SKM-1 treated with dmso at 0.1 percent for 144 hours (cell line): ENCODE data around the gene TTLL10.
"Not testable (repeated sequence)": the region's sequence is repeated elsewhere in the genome, so short reads cannot be mapped to it uniquely, and the experiment has no call there.

ENCODE experiments used
- DNase-seq: peaks from one replicate; lab custom pipeline; 2025; ENCODE audit not compliant: unreplicated experiment; lab: John Stamatoyannopoulos, UW

Gene TTLL10

DNA sequence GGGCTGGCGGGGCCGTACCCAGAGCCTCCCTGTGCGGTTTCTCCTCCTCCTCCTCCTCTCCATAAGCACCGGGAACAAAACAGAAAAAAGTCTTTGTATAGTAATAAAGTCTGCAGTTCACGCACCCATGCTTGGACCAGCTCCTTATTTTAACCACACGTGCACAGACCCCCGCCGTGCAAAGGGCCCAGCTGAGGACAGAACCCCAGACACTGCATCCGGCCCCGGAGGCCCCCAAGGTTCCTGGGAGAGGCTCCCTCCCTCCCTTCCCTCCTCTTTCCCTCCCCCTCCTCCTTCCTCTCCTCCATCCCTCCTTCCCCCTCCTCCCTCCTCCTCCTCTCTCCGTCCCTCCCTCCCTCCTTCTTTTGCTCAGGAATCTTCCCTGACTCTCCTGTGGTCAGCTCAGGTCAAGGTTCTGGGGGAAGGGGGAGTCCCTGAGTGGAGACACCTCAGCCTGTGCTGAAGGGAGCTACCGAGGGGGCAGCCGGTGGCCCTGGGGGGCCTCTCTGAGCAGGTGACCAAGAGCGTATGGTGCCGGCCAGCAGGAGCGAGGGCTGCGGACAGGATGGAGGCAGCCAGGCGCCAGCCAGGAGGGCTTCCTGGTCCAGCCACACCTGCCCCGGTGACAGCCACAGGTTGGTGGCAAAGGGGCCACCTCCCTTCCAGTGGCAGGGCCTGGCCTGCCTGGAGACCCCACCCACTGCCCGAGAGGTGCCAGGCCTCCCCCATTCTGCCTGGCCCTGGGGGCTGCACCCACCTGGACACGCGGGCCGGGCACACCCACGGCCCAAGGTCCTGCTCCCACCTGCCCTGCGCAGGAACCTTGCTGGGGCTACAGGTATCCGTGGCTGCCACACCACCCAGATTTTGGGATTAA is 3.2 kb upstream of the TTLL10 start:
- DNase-seq = no peak

DNA sequence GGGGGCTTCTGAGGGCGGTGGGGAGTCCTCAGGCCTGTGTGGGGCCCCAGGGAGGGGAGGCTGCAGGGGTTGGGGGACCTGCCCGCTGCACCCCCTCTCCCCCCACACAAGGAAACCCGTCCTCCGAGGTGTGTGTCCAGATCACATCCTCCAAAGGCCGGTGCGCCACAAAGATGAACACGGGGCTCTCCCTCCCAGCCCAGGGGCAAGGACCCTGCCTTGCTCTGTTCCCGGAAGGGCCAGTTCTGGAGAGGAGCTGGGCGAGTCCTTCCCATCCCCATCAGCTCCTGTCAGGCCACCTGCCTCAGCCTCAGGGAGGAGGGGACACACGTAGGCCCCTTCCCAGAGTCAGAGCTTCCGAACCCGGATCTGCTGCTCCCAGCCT is 2.5 kb upstream of the TTLL10 start:
- DNase-seq = no peak

- no peak for DNase-seq
Observed at GRCh38 chr1:1171546-1172340, 1.9 kb upstream of the TTLL10 start.

GRCh38 chr1:1173061-1173792 is 453 bp upstream of the TTLL10 start:
- DNase-seq = no peak

DNA sequence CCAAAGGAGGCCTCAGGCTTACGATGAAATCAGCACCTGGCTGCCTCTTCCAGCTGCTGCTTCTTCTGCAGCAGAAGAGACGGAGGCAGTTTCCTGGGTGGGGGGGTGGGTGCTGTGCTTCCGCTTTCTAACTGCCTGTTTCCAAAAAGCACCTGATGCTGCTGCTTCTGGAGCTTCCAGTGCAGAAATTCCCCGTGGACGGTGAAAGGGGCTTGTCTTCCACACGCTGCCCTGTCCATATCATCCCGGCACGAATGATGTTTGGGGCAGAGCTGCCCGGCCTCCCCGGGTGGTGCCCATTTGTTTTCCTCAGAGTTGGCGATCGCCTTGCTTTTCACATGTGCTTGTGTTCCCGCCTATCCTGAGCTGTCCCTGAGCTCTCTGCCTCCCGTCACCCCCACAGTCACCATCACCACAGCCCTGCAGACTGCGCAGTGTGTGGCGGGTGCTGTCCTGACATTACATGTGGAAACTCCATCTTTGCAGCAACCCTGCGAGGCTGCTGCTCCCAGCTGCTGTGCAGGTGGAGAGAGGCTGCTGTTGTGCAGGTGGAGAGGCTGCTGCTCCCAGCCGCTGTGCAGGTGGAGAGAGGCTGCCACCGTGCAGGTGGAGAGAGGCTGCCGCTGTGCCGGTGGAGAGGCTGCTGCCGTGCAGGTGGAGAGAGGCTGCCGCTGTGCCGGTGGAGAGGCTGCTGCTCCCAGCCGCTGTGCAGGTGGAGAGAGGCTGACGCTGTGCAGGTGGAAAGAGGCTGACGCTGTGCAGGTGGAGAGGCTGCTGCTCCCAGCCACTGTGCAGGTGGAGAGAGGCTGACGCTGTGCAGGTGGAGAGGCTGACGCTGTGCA is 1.8 kb downstream of the TTLL10 start:
- no peak for DNase-seq

DNA sequence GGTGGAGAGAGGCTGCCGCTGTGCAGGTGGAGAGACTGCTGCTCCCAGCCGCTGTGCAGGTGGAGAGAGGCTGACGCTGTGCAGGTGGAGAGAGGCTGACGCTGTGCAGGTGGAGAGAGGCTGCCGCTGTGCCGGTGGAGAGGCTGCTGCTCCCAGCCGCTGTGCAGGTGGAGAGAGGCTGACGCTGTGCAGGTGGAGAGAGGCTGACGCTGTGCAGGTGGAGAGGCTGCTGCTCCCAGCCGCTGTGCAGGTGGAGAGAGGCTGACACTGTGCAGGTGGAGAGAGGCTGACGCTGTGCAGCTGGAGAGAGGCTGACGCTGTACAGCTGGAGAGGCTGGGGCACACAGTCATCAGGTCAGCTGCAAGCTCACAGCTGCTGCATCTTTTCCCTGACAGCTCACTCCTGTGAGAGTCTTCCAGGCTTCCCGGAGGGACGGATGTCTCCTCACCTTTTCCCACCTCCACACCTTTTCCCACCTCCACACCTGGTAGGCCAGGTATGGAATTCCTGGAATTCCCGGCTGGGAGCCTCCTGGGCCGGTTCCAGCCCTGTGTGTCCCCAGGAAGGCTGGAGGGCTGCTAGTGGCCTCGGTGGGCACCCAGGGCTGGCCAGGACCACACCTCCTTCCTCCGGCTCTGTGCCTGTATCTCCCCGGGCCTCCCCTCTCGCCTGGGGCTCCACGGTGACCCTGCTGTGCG is 2.5 kb downstream of the TTLL10 start:
- DNase-seq = not testable (repeated sequence)

GRCh38 chr1:1176931-1177330 is 3.3 kb downstream of the TTLL10 start:
- no peak for DNase-seq

DNA sequence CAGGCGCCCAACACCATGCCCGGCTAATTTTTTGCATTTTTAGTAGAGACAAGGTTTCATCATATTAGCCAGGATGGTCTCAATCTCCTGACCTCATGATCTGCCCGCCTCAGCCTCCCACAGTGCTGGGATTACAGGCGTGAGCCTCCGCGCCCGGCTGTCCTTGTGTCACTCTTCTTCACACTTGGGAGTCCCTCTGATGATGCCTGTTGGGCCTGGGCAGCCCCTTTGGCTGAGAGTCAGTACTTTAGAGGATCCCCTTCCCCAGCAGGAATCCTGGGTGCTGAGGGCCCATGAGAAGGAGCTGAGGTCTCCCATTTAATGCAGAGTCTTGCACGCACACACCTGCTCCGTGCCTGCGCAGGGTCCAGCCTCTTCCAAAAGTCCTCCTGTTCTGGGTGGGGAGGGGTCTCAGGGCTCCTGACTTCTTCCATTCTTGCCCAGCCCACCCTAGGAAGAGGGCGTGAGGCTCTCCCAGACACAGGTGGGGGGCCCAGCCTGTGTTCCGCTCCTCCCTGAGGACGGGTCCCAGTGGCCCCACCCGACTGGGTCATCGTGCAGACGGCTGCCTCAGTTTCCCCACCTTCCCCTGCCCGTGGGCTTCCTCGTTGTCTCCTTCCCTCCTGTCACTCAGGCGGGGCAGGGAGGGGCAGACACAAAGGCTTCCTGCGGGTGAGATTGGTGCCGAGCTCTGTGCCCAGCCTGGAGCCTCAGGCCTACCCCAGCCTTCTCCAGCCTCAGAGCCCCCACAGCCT is 3.9 kb downstream of the TTLL10 start:
- no peak for DNase-seq

DNA sequence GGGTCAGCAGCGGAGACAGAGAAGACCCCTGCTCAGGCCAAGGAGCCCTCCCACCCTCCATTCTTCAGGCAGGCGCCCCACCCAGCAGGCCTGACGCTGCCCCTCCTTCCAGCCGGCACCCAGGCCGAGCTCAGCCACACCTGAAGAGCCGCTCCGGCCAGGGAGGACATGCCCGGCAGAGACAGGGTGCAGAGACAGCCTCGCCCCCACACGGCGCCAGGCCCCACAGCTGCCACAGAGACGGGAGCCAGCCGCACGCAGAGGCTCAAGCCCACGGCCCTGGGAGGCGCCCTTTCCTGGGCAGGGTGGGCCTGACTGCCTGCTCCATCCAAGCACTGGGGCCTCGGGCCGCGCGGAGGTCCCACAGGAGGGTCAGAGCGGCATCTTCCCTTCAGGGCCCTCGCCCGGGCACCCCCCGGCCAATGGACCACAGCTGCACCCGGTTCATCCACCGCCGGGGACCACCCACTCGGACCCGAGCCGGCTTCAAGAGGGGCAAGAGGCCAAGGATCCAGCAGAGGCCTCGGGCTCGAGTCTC is 5.2 kb downstream of the TTLL10 start:
- no peak for DNase-seq

DNA sequence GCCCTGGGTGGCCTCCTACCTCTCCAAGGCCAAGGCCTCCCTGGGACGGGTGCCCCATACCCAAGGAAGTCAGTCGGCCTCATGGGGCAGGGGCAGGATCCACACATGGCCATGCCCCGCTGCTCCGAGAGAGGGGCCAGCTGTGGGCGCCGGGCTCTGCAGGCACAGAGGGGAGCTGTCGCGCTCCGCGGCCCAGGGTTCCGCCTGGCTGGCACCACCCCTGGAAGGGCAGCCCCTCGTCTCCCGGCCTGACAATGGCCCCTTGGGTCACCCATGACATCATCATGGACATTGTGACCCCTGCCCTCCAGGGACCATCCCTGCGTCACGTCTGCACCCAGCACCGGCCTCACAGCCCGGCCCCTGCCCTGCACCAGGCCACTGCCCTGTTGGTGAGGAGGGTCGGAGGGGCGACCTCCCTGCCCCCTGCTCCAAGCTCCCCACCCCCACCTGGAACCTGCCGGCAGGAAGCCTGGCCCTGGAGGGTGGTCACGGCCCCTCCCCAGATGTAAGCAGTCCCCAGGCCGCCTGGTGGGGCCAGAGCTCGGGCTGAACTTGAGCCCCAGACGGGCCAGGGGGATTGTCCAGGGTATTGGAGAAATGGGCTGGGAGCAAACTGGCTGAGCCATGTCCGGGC is 5.8 kb downstream of the TTLL10 start:
- no peak for DNase-seq

GRCh38 chr1:1179983-1180861 is 6.5 kb downstream of the TTLL10 start:
- no peak for DNase-seq

DNA sequence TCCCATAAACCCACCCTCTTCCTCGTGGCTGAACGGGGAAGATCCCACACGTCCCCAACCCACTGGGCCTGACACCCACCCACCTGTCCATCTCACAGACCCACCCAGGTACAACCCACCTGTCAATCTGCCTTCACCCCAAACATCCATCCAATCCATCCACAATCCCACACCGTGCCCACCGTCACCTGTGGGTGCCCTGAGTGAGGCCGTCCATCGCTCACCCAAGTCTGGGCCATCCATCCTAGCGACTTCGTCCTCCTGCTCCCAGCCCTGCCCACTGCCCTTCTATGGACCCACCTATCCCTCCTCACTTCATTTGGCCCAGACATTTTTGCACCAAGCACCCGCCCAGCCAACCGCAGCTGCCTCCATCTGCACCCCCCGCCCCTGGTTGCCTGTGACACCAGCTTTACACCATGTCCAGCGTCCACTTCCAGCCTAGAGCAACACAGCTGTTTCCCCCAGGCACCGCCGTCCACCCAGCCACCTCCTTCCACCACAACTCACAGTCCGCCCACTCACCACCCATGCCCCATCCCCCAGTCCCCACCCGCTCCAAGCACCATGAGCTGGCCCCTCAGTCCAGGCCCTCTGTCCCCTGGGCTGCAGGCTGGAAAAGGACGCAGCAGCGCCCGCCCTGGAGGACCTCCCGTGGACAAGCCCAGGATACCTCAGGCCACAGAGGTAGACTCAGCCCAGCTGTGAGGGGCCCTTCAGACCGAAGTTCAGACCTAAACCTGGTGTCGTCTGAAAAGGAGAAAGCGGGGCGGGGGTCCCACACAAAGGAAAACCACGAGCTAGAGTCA is 7.7 kb downstream of the TTLL10 start:
- DNase-seq = no peak

GRCh38 chr1:1181938-1182410 is 8.3 kb downstream of the TTLL10 start:
- DNase-seq = no peak

GRCh38 chr1:1182491-1183220 is 9.0 kb downstream of the TTLL10 start:
- DNase-seq = no peak

DNA sequence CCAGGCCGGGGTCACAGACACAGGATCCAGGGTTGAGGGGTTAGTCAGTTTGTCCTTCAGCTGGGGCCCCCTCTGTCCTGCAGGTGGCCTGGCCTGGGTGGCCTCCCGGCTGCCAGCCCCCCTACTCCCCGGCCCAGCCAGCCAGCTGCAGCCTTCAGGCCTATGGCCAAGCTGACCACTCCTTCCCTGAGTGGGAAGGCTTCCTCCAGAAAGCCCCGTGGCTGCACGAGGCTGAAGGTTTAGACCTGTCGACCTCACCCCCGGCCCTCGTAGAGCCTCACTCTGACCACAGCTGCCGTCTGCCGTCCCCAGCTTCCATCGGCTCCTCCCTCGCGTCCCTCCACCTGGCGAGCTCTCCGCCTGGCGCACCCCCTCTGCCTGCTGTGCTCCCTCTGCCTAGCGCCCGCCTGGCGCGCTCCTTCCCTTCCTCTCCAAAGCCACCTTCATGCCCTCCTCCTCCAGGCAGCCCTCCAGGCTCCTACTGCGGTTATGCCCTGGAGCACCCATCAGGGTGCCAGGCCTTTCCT is 9.6 kb downstream of the TTLL10 start:
- DNase-seq = no peak
